Activated effector memory CD4-positive, alpha-beta T cell treated with Interleukin-2 at 50 U/mL for 16 hours (primary cell): ENCODE data around the gene FMNL2.
"Not testable (repeated sequence)": the region's sequence is repeated elsewhere in the genome, so short reads cannot be mapped to it uniquely, and the experiment has no call there.

Source experiments
- DNase-seq: peaks from one replicate; pipeline ENCODE4 v3.0.0-alpha.2; 2020

FMNL2 gene

DNA sequence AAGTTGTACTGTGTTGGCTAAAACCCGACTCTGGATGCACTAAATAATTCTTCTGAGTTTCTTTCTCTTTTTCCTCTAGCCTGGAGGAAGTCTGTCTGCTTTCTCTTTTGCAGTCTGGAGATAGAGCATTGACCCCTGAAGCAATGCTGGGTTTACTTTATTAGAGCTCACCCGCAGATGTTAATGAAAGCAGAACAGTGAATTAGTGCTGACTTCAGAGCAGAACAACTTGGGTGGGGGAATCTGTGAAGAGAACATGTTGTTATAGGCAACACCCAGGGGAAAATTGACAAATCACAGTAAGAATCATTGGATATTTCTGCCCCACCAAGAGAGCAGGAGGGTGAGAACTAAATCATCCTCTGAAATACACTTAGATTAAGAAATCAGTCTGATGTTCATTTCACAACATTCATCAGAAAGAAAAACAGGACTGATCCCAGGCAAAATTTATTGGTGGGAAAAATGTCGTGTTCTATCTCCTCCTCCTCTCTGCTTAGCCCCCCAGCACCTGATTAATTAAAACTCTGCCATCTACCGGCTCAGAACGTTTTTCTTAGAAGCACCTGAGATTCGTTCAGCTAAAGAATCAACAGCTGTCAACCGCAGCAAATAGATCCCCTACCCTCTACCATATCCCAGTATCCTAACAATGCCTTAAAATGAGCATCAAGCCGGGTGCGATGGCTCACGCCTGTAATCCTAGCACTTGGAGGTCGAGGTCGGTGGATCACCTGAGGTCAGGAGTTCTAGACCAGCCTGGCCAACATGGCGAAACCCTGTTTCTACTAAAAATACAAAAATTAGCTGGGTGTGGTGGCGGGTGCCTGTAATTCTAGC lies 165.1 kb downstream of the FMNL2 start:
- DNase-seq = no peak

- DNase-seq = no peak
Observed at GRCh38 chr2:152500772-152501171, 165.8 kb downstream of the FMNL2 start.

- DNase-seq = no peak
Observed at GRCh38 chr2:152501666-152502065, 166.7 kb downstream of the FMNL2 start.

DNA sequence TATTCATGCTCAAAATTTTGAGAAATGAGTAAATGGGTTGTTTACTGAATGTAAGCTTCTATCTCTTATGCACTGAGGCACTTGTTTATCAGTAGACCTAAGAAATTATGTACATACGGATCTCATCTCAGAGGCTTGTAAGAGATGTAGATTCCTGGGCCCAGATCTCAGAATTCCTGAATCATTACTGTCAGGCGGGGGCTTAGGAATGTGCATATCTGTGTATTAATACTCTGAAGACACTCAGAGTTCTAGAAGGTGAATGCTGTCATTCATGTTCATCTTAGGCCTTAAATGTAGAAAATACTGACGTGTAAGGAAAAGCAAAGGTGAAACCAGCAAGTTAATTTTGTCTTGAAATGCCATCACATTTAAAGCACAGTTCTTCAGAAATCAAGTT lies 169.6 kb downstream of the FMNL2 start:
- DNase-seq = no peak

DNA sequence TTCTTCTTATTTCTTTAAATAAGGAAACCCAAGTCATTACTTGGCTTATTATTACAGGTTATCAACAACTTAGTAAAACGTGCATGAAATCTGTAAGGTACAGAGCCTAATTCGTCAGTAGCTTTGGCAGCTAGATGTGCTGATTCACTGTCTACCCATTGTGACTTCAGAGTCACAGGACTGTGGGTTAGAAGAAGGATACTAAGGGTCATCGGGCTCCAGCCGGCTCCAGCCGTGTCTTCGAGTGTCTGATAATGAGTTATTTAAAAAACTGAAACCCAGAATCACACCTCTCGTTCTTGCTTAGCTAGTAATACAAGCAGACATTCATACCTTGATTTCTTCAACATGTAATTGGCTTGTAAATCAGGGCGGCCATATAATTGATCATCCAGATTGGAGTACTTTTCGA lies 170.5 kb downstream of the FMNL2 start:
- DNase-seq = no peak

DNA sequence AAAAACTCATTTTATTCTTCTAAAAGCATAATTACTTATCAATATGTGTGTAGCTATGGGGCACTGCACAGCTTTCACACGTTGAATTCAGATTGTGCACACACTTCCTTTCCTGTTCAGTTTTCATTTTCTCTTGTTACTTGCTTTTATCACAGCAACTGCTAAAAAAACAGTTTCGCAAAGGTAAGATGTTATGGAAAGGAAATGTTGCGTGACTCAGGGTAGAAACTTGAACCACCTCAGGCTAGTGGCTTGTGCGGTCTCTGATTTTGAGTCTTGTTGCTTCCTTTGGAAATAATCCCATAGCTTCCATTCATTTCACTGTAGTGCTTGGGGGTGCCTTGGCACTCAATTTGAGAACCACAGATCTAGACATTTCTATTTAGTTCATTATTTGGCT lies 171.9 kb downstream of the FMNL2 start:
- DNase-seq = no peak

GRCh38 chr2:152507907-152508306 lies 172.9 kb downstream of the FMNL2 start:
- DNase-seq = no peak

- no peak for DNase-seq
Observed at GRCh38 chr2:152508446-152508845, 173.5 kb downstream of the FMNL2 start.

- DNase-seq = no peak
Observed at GRCh38 chr2:152509772-152510491, 175.0 kb downstream of the FMNL2 start.

DNA sequence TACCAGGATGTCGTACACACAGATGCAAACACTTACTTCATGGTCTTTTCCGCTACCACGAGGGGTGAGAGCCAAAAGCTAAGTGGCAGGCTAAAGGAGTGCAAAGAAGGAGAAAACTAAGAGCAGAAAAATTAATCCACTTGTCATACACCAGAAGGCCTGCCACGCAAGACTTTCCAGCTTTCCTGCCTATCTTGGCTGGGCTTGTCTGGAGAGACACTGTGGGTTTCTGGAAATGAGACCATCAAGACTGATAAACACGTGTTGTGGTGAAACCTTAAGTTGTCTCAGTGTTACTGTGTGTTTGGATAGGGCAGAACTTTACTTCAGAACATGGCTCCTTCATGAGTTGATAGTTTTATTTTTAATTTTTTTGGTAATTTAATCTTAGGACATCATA lies 175.6 kb downstream of the FMNL2 start:
- no peak for DNase-seq

DNA sequence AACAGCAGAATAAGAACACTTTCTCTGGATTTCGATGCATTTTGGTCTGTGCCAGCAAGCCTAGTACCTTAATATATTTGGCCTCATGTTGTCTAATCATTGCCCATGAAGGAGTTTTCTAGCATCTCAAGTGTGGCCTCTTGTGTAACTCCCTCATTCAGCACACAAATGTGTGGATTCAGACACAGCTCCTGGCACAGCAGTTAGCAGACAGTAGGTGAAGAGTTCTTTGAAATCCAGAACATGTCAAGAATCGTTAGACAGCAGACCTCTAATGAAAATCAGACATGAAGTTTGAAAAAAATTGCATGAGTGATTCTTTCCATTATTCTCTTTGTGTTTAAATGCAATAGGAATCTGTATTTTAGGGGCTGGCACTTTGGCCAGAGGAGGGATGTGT lies 177.0 kb downstream of the FMNL2 start:
- no peak for DNase-seq

- DNase-seq = no peak
Observed at GRCh38 chr2:152513029-152513428, 178.1 kb downstream of the FMNL2 start.

GRCh38 chr2:152513681-152514080 lies 178.7 kb downstream of the FMNL2 start:
- DNase-seq = no peak

DNA sequence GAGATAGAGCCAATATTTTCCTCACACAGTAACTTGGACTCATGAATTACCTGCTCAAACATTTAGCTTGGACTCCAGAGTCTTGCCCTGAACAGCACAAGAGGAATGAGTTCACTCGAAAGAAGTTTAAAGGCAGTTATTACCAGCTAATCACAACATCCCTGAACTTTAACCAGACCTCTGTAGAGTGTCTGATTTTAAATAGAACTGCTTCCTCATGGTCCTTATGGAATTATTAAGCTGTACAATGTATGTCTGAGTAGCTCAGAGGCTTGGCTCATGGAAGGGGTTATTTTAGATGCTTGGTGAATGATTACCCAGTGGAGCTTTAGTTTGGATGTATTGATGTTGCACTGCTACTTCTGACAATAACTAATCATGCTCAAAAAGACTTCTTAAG lies 183.1 kb downstream of the FMNL2 start:
- DNase-seq = no peak

GRCh38 chr2:152518641-152519580 lies 183.9 kb downstream of the FMNL2 start:
- no peak for DNase-seq

DNA sequence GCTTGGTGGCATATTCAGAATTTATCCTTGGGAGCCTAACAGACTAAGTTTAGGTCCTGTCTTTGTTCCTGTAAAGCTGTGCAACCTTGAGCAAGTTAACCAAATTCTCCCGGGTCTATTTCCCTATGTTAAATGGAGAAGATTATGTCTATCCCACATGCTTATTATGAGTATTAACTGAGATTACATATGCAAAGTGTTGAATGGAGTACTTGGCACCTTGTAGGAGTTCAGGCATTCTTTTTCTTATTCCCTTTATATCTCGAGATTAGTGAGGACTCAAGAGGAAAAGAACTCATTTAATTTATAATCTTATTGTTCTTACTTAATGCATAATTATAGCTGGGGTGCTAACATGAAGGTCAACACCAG lies 184.6 kb downstream of the FMNL2 start:
- no peak for DNase-seq

- DNase-seq = no peak
Observed at GRCh38 chr2:152520759-152521158, 185.8 kb downstream of the FMNL2 start.

GRCh38 chr2:152522446-152522845 lies 187.5 kb downstream of the FMNL2 start:
- not testable (repeated sequence) for DNase-seq

GRCh38 chr2:152523091-152523490 lies 188.1 kb downstream of the FMNL2 start:
- no peak for DNase-seq

- DNase-seq = no peak
Observed at GRCh38 chr2:152525277-152525838, 190.4 kb downstream of the FMNL2 start.

DNA sequence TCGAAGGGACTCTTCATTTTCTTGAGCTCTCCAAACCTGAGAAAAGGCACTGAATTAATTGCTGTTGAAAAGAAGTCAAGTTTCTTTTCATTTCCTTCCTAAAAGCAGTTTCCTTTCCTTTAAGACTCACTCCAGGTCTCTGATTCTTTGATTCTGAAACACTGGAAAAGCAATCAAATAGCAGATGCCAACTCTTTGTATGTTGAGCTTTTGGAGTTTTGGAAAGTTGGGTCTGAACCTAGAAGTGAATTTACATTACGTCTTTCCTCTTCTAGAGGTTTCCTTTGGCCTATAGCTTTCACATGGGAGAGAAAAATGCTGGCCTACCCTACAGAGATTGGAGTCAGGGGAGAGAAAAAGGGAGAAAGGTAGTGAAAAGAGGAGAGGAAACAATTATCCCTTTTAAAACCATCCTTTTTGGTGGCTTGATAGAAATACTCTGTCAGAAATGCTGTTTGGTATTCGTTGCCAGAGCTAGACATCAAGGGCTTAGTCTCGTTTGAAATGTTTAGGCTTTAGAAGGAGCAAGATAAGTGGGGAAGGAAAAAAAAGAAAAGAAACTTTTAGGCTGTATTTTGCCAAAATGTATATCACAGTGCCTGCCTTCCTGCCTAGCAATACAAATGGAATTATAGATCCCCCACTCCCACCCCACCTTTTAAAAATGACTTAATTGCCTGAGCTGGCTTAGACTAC lies 194.6 kb downstream of the FMNL2 start:
- DNase-seq = no peak

GRCh38 chr2:152532241-152532640 lies 197.3 kb downstream of the FMNL2 start:
- DNase-seq = no peak
